Transverse colon (tissue), 4 donors: ENCODE measurements around the gene LDLRAD4. TPM values are rescaled to one million over a fixed set of nuclear protein-coding genes. Genes with fewer than 3 reads are reported as not detected.

ENCODE experiments used
- DNase-seq: peaks from one replicate; pipeline ENCODE4 v3.0.0-alpha.2; 2019
- H3K27ac ChIP-seq, 4 donors: fragments of 200-600 bp; sonication (generic); 2 replicates each; pipeline ENCODE4 v1.5.1; 2016 to 2018; ENCODE audit warnings: inconsistent platforms in 4 of 4
- H3K27me3 ChIP-seq: fragments of 200-600 bp; sonication (generic); 2 replicates; pipeline ENCODE4 v1.5.1; 2017; ENCODE audit warnings: inconsistent platforms
- H3K36me3 ChIP-seq, 4 donors: fragments of 200-600 bp; sonication (generic); 2 replicates each; pipeline ENCODE4 v1.5.1; 2017 to 2019; ENCODE audit warnings: inconsistent platforms in 4 of 4
- H3K4me1 ChIP-seq, 4 donors: fragments of 200-600 bp; sonication (generic); 2 replicates each; pipeline ENCODE4 v1.5.1; 2017 to 2020; ENCODE audit warnings: inconsistent platforms in 4 of 4
- H3K4me3 ChIP-seq, 4 donors: fragments of 200-600 bp; sonication (generic); 1 replicate in 1 of 4; 2 replicates in 3 of 4; pipeline versions ENCODE4 v1.5.1 to v1.6.1; 2017 to 2019; ENCODE audit warnings: inconsistent platforms in 4 of 4
- H3K9me3 ChIP-seq, 2 donors: fragments of 200-600 bp; sonication (generic); 2 replicates each; pipeline ENCODE4 v1.5.1; 2017 to 2019; ENCODE audit warnings: inconsistent platforms in 2 of 2
- EP300 ChIP-seq: sonication (generic); formaldehyde crosslinking; IDR thresholded peaks from one replicate; pipeline ENCODE4 v1.6.1; 2017; ENCODE audit warnings: antibody characterized with exemption, low read depth
- POLR2A ChIP-seq: fragments of 450-650 bp; IDR thresholded peaks from one replicate; pipeline ENCODE4 v1.6.1; 2016; ENCODE audit warnings: antibody characterized with exemption, mild to moderate bottlenecking, moderate library complexity
- POLR2AphosphoS5 ChIP-seq, 3 donors: sonication (generic); formaldehyde crosslinking; IDR thresholded peaks; one replicate each; pipeline ENCODE4 v1.6.1; 2016; ENCODE audit warnings: antibody characterized with exemption in 3 of 3
- WGBS, 2 donors: methylation state at CpG; one replicate each; pipeline ENCODE4 v1.1.5; 2018; ENCODE audit warnings: low coverage in 1 of 2; 5-methylcytosine and 5-hydroxymethylcytosine counted together
- in situ Hi-C, 4 donors: fragments of 200-750 bp; cut with MboI; loops; one replicate each; pipeline versions ENCODE4 v1.15.0 to v1.15.1; 2017; ENCODE audit warnings: low sequenced_read_pairs in 3 of 4, low pct_ligation_motif_present in 1 of 4, low pct_unique_long_range_greater_than_20kb in 1 of 4
- intact Hi-C: fragments of 100-400 bp; cut with DNase I; formaldehyde crosslinking; loops from one replicate; pipeline ENCODE4 v1.15.1; 2023; ENCODE audit warnings: low total_unique reads
- total RNA-seq, 4 donors: library from RNA; depleted of rRNA; stranded (reverse); fragments of >200 nt; gene quantifications; one replicate each; pipeline ENCODE4 v1.1.0, GENCODE V29; 2016
- TF ChIP-seq, protein P1 (sequence below), 5 experiments: fragments of 200-600 bp in 3 of 5; fragments of 450-650 bp in 2 of 5; sonication (generic) in 3 of 5; IDR thresholded peaks; 1 replicate in 2 of 5; 2 replicates in 3 of 5; pipeline ENCODE4 v1.5.1; 2016 to 2017; ENCODE audit warnings: antibody characterized with exemption in 5 of 5, inconsistent platforms in 3 of 5, mild to moderate bottlenecking in 2 of 5, moderate library complexity in 1 of 5

The LDLRAD4 gene
- total RNA-seq, 4 donors from 2014 or later = 34.8 to 277 (median 60.6) TPM

DNA sequence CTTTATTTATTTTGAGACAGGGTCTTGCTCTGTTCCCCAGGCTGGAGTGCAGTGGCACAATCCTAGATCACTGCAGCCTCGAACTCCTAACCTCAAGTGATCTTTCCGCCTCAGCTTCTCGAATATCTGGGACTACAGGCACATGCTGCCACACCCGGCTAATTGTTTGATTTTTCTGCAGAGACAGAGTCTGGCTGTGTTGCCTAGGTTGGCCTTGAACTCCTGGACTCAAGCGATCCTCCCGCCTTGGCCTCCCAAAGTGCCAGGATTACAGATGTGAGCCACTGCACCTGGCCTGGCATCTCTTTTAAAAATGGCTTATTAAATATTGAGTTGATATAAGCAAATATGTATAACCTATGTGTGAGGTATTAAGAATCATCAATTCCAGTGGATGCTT, 298.3 kb downstream of the LDLRAD4 start:
- Histone ChIP-seq H3K36me3 (no peaks in the 10 kb centered on the region), H3K9me3 (no peaks in the 10 kb centered on the region), H3K4me3 (no peak overlapping the region), H3K27me3 (no peaks in the 10 kb centered on the region), H3K4me1 (no peaks in the 10 kb centered on the region), H3K27ac (no peak overlapping the region)
- intact Hi-C loops (no loop called here), in situ Hi-C loops (no loop called here)
- WGBS, 2 donors = 94 to 100% methylated on average over 1 to 6 of the region's 6 CpGs
- TF ChIP-seq POLR2A = no peak
- no peak for TF ChIP-seq POLR2AphosphoS5 (IDR thresholded peaks at IDR 0.05)
- TF ChIP-seq, protein P1, sequence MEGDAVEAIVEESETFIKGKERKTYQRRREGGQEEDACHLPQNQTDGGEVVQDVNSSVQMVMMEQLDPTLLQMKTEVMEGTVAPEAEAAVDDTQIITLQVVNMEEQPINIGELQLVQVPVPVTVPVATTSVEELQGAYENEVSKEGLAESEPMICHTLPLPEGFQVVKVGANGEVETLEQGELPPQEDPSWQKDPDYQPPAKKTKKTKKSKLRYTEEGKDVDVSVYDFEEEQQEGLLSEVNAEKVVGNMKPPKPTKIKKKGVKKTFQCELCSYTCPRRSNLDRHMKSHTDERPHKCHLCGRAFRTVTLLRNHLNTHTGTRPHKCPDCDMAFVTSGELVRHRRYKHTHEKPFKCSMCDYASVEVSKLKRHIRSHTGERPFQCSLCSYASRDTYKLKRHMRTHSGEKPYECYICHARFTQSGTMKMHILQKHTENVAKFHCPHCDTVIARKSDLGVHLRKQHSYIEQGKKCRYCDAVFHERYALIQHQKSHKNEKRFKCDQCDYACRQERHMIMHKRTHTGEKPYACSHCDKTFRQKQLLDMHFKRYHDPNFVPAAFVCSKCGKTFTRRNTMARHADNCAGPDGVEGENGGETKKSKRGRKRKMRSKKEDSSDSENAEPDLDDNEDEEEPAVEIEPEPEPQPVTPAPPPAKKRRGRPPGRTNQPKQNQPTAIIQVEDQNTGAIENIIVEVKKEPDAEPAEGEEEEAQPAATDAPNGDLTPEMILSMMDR (IDR thresholded peaks at IDR 0.05) = no peak
- TF ChIP-seq EP300 = no peak
- DNase-seq = no peak

GRCh38 chr18:13517369-13517768, 298.8 kb downstream of the LDLRAD4 start:
- no peaks in the 10 kb centered on the region for H3K36me3 ChIP-seq
- WGBS, 2 donors = 81% methylated on average over 7 of the region's 7 CpGs; no CpG with 5 or more reads in 1 of the 2 donors
- H3K9me3 ChIP-seq = no peaks in the 10 kb centered on the region
- H3K27ac ChIP-seq = no peak overlapping the region
- intact Hi-C loops = no loop called here
- H3K4me1 ChIP-seq = no peaks in the 10 kb centered on the region
- no peak for DNase-seq
- no peak overlapping the region for H3K4me3 ChIP-seq
- no peaks in the 10 kb centered on the region for H3K27me3 ChIP-seq
- TF ChIP-seq POLR2A = no peak
- no peak for TF ChIP-seq EP300
- TF ChIP-seq, protein P1 (IDR thresholded peaks at IDR 0.05) = no peak
- TF ChIP-seq POLR2AphosphoS5 (IDR thresholded peaks at IDR 0.05) = no peak
- in situ Hi-C loops = no loop called here

DNA sequence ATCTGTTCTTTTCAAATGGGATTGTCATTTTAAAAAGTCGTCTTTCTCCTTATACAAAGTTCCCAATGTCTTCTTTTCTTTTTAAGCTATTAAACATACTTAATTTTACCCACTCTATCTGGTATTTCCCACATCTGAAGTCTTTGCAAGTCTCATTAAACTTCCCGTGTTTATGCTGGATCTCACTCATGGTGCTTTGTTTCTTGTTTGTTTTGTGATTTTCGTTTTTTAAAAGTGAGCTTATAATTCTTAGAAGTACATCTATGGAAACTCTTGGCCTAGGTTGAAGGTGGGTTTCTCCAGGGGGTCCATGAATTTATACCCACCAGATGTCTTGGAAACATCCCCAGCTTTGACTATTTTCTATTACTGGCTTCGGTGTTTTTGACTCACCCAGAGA, 299.8 kb downstream of the LDLRAD4 start:
- Histone ChIP-seq H3K4me3 (no peak overlapping the region), H3K36me3 (no peaks in the 10 kb centered on the region), H3K9me3 (no peaks in the 10 kb centered on the region), H3K27me3 (no peaks in the 10 kb centered on the region), H3K4me1 (no peaks in the 10 kb centered on the region), H3K27ac (no peak overlapping the region)
- intact Hi-C loops (no loop called here), in situ Hi-C loops (no loop called here)
- no peak for DNase-seq
- no peak for TF ChIP-seq POLR2A
- TF ChIP-seq EP300 = no peak
- no peak for TF ChIP-seq POLR2AphosphoS5 (IDR thresholded peaks at IDR 0.05)
- TF ChIP-seq, protein P1 (IDR thresholded peaks at IDR 0.05) = no peak
- 58 to 73% methylated on average over 2 to 4 of the region's 4 CpGs for WGBS, 2 donors

DNA sequence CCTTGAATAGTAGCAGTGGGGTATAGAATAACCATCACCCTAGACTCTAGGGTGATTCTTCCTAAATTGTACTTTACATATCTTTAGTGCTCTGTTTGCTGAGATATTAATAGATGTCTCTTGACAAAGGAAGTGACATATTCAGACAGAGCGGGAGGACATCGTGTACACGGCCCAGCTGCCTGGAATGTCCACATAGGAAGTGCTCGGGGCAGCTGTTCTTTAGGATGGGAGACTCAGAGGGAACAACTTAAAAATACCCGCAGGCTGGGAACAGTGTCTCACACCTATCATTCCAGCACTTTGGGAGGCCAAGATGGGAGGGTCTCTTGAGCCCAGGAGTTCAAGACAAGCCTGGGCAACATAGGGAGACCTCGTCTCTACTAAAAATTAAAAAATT, 301.7 kb downstream of the LDLRAD4 start:
- no peak overlapping the region for H3K4me3 ChIP-seq
- no peaks in the 10 kb centered on the region for H3K9me3 ChIP-seq
- H3K4me1 ChIP-seq = no peaks in the 10 kb centered on the region
- DNase-seq = no peak
- no peaks in the 10 kb centered on the region for H3K27me3 ChIP-seq
- TF ChIP-seq POLR2AphosphoS5 (IDR thresholded peaks at IDR 0.05) (peak in 1 of 3 donors; percentile 15), EP300 (peak; percentile 50), POLR2A (no peak)
- TF ChIP-seq, protein P1 (IDR thresholded peaks at IDR 0.05) = no peak
- H3K36me3 ChIP-seq = no peaks in the 10 kb centered on the region
- peak overlapping the region in 1 of 4 donors; percentile 13 for H3K27ac ChIP-seq
- intact Hi-C loops = loop anchor here (10.0 kb wide), 1 partner anchor 136 kb away; no protein-coding TSS in a partner anchor
- in situ Hi-C loops = no loop called here
- WGBS, 2 donors = 80% methylated on average over 6 of the region's 6 CpGs; no CpG with 5 or more reads in 1 of the 2 donors
